Endodermal cell (in vitro differentiated cells): Measurements from ENCODE around the gene PHAX. TPM values are rescaled to one million over a fixed set of nuclear protein-coding genes. Genes with fewer than 3 reads are reported as not detected.
A peak's percentile ranks its signal among the peaks of the same experiment; 100 is the strongest.
"Not testable (repeated sequence)": the region's sequence is repeated elsewhere in the genome, so short reads cannot be mapped to it uniquely, and the experiment has no call there.

ENCODE experiments used
- DNase-seq: peaks from one replicate; pipeline ENCODE4 v3.0.0-alpha.2; 2017
- H3K27ac ChIP-seq: 2 replicates; pipeline ENCODE4 v1.5.1; 2013; ENCODE audit warnings: mild to moderate bottlenecking, low read depth, low read length, moderate library complexity
- H3K27me3 ChIP-seq: 2 replicates; pipeline ENCODE4 v1.6.1; 2013; ENCODE audit warnings: mild to moderate bottlenecking, low read length, moderate library complexity; ENCODE audit not compliant: insufficient read depth, control insufficient read depth, poor library complexity, severe bottlenecking
- H3K36me3 ChIP-seq: 2 replicates; pipeline ENCODE4 v1.7.0; 2013; ENCODE audit warnings: mild to moderate bottlenecking, low read length, moderate library complexity; ENCODE audit not compliant: control insufficient read depth, insufficient read depth
- H3K4me1 ChIP-seq: one replicate; pipeline ENCODE4 v1.7.0; 2013; ENCODE audit warnings: low read length; ENCODE audit not compliant: control insufficient read depth, insufficient read depth
- H3K4me3 ChIP-seq: 2 replicates; pipeline ENCODE4 v1.5.1; 2013; ENCODE audit warnings: mild to moderate bottlenecking, low read length, moderate library complexity
- H3K9ac ChIP-seq: 2 replicates; pipeline ENCODE4 v1.6.1; 2013; ENCODE audit warnings: mild to moderate bottlenecking, low read length, moderate library complexity; ENCODE audit not compliant: poor library complexity, severe bottlenecking; ENCODE audit errors: extremely low read depth
- H3K9me3 ChIP-seq: 2 replicates; pipeline ENCODE4 v1.6.1; 2013; ENCODE audit warnings: mild to moderate bottlenecking, low read length, moderate library complexity; ENCODE audit not compliant: control insufficient read depth
- H3K27ac Mint-ChIP-seq: 2 replicates; pipeline ENCODE4 v1.8.0; 2020; ENCODE audit warnings: mixed read lengths
- H3K27me3 Mint-ChIP-seq: 2 replicates; pipeline ENCODE4 v1.8.0; 2021; ENCODE audit warnings: mild to moderate bottlenecking, mixed read lengths; ENCODE audit not compliant: insufficient read depth
- H3K36me3 Mint-ChIP-seq: 2 replicates; pipeline ENCODE4 v1.8.0; 2020; ENCODE audit warnings: low read depth, mixed read lengths
- H3K4me1 Mint-ChIP-seq: 2 replicates; pipeline ENCODE4 v1.8.0; 2020; ENCODE audit warnings: mixed read lengths
- H3K4me3 Mint-ChIP-seq: 2 replicates; pipeline ENCODE4 v1.8.0; 2020; ENCODE audit warnings: mild to moderate bottlenecking, moderate library complexity, mixed read lengths
- H3K9me3 Mint-ChIP-seq: 2 replicates; pipeline ENCODE4 v1.8.0; 2020; ENCODE audit warnings: mild to moderate bottlenecking, mixed read lengths
- WGBS, 2 experiments: methylation state at CpG; one replicate each; pipeline versions ENCODE4 v1.1.5 to v1.1.7; 2013; ENCODE audit warnings: missing lambda C conversion rate in 2 of 2, mixed read lengths in 1 of 2; ENCODE audit not compliant: insufficient coverage in 1 of 2, insufficient read length in 1 of 2; 5-methylcytosine and 5-hydroxymethylcytosine counted together
- long read RNA-seq, 4 experiments: library from polyadenylated mRNA in 2 of 4; library from RNA in 1 of 4; library from capped mRNA in 1 of 4; stranded (forward) in 3 of 4; unstranded in 1 of 4; transcript quantifications; one replicate each; pipeline ENCODE4 v2.0.0, GENCODE V29; 2020 to 2021; ENCODE audit warnings: inconsistent platforms in 1 of 4
- polyA plus RNA-seq, 2 experiments: library from polyadenylated mRNA; stranded (reverse); fragments of 50-300 nt; gene quantifications; one replicate each; pipeline ENCODE4 v1.2.3, GENCODE V29; 2013
- total RNA-seq, 2 donors: library from RNA; stranded (reverse); fragmentation: NEBNext Ultra II Directional in 1 of 2; extraction: Animal tissue kit (Norgen Biotek cat#: 25700) in 1 of 2; gene quantifications; 2 replicates in 1 of 2; 3 replicates in 1 of 2; pipeline ENCODE4 v1.2.1, GENCODE V29; 2021
- TF ChIP-seq, protein P1 (sequence below): fragments of 200-600 bp; sonication (generic); conservative IDR thresholded peaks from 2 replicates; pipeline ENCODE4 v1.5.0; 2021; ENCODE audit warnings: antibody characterized with exemption, mild to moderate bottlenecking

Gene PHAX
- total RNA-seq: 10 to 100 TPM; 49.9 to 54.1 TPM
- polyA plus RNA-seq (2013, experiment 1 of 2): 43.9 TPM
- 41.0 TPM for polyA plus RNA-seq (2013, experiment 2 of 2)
- long read RNA-seq, experiment 1, full-length matches to known transcripts: 3 of 14 reads
- long read RNA-seq, experiment 1, partial matches to known transcripts: 10 of 14 reads
- long read RNA-seq, experiment 1, other reads (novel, unspliced or antisense): 1 of 14 reads
- long read RNA-seq, experiment 2, full-length matches to known transcripts: 50 of 67 reads
- long read RNA-seq, experiment 2, partial matches to known transcripts: 2 of 67 reads
- long read RNA-seq, experiment 2, other reads (novel, unspliced or antisense): 15 of 67 reads
- long read RNA-seq, experiment 3, full-length matches to known transcripts: 87 of 113 reads
- long read RNA-seq, experiment 3, partial matches to known transcripts: 12 of 113 reads
- long read RNA-seq, experiment 3, other reads (novel, unspliced or antisense): 14 of 113 reads
- long read RNA-seq, experiment 4, full-length matches to known transcripts: 46 of 55 reads
- long read RNA-seq, experiment 4, partial matches to known transcripts: 2 of 55 reads
- long read RNA-seq, experiment 4, other reads (novel, unspliced or antisense): 7 of 55 reads

DNA sequence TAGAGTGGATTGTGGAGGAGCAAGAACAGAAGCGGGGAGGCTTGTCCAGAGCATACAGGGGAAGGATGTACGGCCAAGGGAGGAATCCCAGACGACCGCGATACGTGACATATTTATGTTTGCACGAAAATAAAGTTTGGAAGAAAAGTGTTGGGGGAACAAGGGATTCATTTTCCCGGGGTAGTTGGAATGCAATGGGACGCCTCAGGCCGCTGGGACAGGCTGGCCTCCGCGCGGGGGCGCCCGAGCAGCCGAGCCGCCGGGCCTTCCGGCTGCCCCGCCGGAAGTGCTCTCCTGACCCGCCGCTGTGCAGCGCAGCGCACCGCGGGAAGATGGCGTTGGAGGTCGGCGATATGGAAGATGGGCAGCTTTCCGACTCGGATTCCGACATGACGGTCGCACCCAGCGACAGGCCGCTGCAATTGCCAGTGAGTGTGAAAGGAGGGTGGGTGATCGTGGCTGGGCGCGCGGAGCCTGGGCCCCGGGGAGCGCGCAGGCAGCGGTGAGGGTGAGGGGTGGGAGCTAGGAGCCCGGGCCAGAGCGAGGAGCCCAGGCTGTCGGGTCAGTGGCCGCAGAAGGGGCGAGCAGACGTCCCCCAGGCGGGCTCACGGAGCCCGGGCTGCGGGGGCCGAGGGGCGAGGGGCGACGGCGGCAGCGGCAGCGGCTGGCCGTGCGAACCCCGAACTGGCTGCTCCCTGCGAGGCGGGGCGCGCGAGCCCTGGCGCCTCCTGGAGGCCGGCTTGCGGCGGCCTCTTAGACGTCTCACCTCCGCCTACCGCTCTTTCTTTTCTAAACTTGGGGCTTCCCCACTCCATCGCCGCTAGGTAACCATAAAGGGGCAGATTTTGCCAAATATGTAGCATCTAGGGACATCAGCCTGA is at the start of gene PHAX:
TSS of gene PHAX (plus strand) at position 317 of the 881 bp plus-strand sequence. CDS start at position 333, 16 bp downstream.
- peaks cover 24% of the 10 kb centered on the region for H3K36me3 Mint-ChIP-seq
- Histone ChIP-seq H3K9ac (peak within 1 kb of the TSS; percentile 70), H3K27ac (peak within 1 kb of the TSS; percentile 70), H3K27me3 (no peaks in the 10 kb centered on the region), H3K9me3 (peaks cover 4% of the 10 kb centered on the region), H3K4me1 (peaks cover 2% of the 10 kb centered on the region), H3K36me3 (peaks cover 32% of the 10 kb centered on the region), H3K4me3 (peak within 1 kb of the TSS; percentile 99)
- peak within 1 kb of the TSS; percentile 98 for H3K27ac Mint-ChIP-seq
- peaks cover 18% of the 10 kb centered on the region for H3K4me1 Mint-ChIP-seq
- TF ChIP-seq, protein P1, sequence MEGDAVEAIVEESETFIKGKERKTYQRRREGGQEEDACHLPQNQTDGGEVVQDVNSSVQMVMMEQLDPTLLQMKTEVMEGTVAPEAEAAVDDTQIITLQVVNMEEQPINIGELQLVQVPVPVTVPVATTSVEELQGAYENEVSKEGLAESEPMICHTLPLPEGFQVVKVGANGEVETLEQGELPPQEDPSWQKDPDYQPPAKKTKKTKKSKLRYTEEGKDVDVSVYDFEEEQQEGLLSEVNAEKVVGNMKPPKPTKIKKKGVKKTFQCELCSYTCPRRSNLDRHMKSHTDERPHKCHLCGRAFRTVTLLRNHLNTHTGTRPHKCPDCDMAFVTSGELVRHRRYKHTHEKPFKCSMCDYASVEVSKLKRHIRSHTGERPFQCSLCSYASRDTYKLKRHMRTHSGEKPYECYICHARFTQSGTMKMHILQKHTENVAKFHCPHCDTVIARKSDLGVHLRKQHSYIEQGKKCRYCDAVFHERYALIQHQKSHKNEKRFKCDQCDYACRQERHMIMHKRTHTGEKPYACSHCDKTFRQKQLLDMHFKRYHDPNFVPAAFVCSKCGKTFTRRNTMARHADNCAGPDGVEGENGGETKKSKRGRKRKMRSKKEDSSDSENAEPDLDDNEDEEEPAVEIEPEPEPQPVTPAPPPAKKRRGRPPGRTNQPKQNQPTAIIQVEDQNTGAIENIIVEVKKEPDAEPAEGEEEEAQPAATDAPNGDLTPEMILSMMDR: peak; percentile 72
- WGBS, 2 experiments: 1 to 5% methylated on average over 18 to 79 of the region's 79 CpGs
- H3K9me3 Mint-ChIP-seq: no peaks in the 10 kb centered on the region
- DNase-seq: peak; percentile 93
- peak within 1 kb of the TSS; percentile 91 for H3K4me3 Mint-ChIP-seq
- H3K27me3 Mint-ChIP-seq: no peaks in the 10 kb centered on the region

DNA sequence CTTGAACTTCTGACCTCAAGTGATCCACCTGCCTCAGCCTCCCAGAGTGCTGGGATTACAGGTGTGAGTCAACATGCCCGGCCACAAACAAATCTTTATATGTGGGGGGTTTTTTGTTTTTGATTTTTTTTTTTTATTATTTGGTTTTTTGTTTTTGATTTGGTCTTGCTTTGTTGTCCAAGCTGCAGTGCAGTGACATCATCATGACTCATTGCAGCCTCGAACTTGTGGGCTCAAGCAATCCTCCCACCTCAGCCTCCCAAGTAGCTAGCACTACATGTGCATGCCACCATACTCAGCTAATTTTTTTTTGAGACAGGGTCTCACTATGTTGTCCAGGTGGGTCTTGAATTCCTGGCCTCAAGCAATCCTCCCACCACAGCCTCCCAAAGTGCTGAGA is 48.1 kb upstream of the PHAX start:
- TF ChIP-seq, protein P1: no peak
- WGBS, 2 experiments: 94 to 100% methylated on average over 1 to 2 of the region's 2 CpGs
- Histone ChIP-seq H3K9me3 (no peaks in the 10 kb centered on the region), H3K9ac (no peak overlapping the region), H3K4me1 (no peaks in the 10 kb centered on the region), H3K36me3 (peaks cover 81% of the 10 kb centered on the region), H3K4me3 (no peak overlapping the region), H3K27me3 (no peaks in the 10 kb centered on the region), H3K27ac (no peak overlapping the region)
- no peaks in the 10 kb centered on the region for H3K4me1 Mint-ChIP-seq
- no peaks in the 10 kb centered on the region for H3K27me3 Mint-ChIP-seq
- H3K4me3 Mint-ChIP-seq: no peak overlapping the region
- no peak overlapping the region for H3K27ac Mint-ChIP-seq
- peaks cover 69% of the 10 kb centered on the region for H3K36me3 Mint-ChIP-seq
- H3K9me3 Mint-ChIP-seq: no peaks in the 10 kb centered on the region
- no peak for DNase-seq

DNA sequence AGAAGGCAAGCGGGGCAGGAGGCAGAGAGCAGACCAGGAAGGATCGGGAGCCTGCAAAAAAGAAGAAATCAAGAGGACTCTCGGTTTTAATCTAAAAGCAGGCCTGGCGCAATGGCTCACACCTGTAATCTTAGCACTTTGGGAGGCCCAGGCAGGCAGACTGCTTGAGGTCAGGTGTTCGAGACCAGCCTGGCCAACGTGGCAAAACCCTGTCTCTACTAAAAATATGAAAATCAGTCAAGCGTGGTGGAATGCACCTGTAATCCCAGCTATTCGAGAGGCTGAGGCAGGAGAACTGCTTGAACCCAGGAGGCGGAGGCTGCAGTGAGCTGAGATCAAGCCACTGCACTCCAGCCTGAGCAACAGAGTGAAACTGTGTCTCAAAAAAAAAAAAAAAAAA is 45.6 kb upstream of the PHAX start:
- peaks cover 68% of the 10 kb centered on the region for H3K36me3 Mint-ChIP-seq
- 91 to 98% methylated on average over 7 to 9 of the region's 9 CpGs for WGBS, 2 experiments
- H3K27me3 ChIP-seq, H3K27ac ChIP-seq, H3K9ac ChIP-seq, DNase-seq, H3K4me1 ChIP-seq, H3K9me3 Mint-ChIP-seq, H3K27me3 Mint-ChIP-seq, H3K9me3 ChIP-seq, H3K27ac Mint-ChIP-seq, H3K4me1 Mint-ChIP-seq, H3K4me3 ChIP-seq, H3K4me3 Mint-ChIP-seq: not testable (repeated sequence)
- H3K36me3 ChIP-seq: peaks cover 82% of the 10 kb centered on the region
